ENCODE data around the gene INPP5F. TPM values are rescaled to one million over a fixed set of nuclear protein-coding genes. Genes with fewer than 3 reads are reported as not detected.
A peak's percentile ranks its signal among the peaks of the same experiment; 100 is the strongest.

The INPP5F gene
- polyA plus RNA-seq, 1 of the 3 experiments (the other 2 are of a cell fraction), result 7.8 TPM

- Histone ChIP-seq H3K9me3 (no peaks in the 10 kb centered on the region), H3K4me2 (peak overlapping the region; percentile 8; the same call in 1 of the 2 replicates), H3K4me3 (ENCODE audit: low read depth in 2 of 2, low read length in 1 of 2) (no peak overlapping the region), H3K79me2 (ENCODE audit: insufficient read depth) (peaks cover 85% of the 10 kb centered on the region), H3K4me1 (ENCODE audit: control insufficient read depth in 1 of 2, insufficient read depth in 2 of 2, low read depth in 1 of 2, low read length in 1 of 2) (peaks cover 3 to 46% of the 10 kb centered on the region in 2 experiments; a peak in 3 of 4 replicates), H4K20me1 (ENCODE audit: insufficient read depth) (no peaks in the 10 kb centered on the region), H3K36me3 (replicated peaks in 1 of 2; ENCODE audit: control insufficient read depth in 1 of 2, insufficient read depth in 2 of 2, low read length in 1 of 2) (peaks cover 0 to 3% of the 10 kb centered on the region in 2 experiments), H3F3A (replicated peaks; ENCODE audit: insufficient read depth) (peaks cover 36% of the 10 kb centered on the region), H3K27ac (ENCODE audit: low read depth in 2 of 2, low read length in 1 of 2) (peak overlapping the region; percentile 44 to 58; a peak in 3 of 4 replicates), H3K9me2 (no peaks in the 10 kb centered on the region), H2AFZ (ENCODE audit: low read depth) (no peak overlapping the region), H3K27me3 (ENCODE audit: insufficient read depth) (no peaks in the 10 kb centered on the region), H3K9ac (no peak overlapping the region)
- 59% methylated on average over 1 of the region's 1 CpG for WGBS (ENCODE audit: low lambda C conversion rate)
- CTCF ChIA-PET, result interaction anchor here (0.9 to 4.5 kb wide), 4 partner anchors 8 to 48 kb away, joined by 3 to 16 read pairs (median 9); partner anchors contain the start of gene INPP5F
- POLR2A ChIA-PET, result interaction anchor here (1.1 kb wide), 1 partner anchor 9 kb away, joined by 4 read pairs; the partner anchor contains the start of gene INPP5F
- DNase-seq, result no peak
- no peak for TF ChIP-seq ZBTB33 (IDR thresholded peaks at IDR 0.05; ENCODE audit: borderline replicate concordance, low read depth)
- no peak for TF ChIP-seq USF1 (IDR thresholded peaks at IDR 0.05; ENCODE audit: borderline replicate concordance, low read depth)
- TF ChIP-seq TEAD4 (IDR thresholded peaks at IDR 0.05; ENCODE audit: borderline replicate concordance, insufficient read depth), result no peak
- no peak for TF ChIP-seq NFIC (IDR thresholded peaks at IDR 0.05; ENCODE audit: borderline replicate concordance)
- no peak for TF ChIP-seq CHD2 (IDR thresholded peaks at IDR 0.05; ENCODE audit: low read length, partially characterized antibody)
- TF ChIP-seq CTCF (IDR thresholded peaks at IDR 0.05), result no peak
- no peak for TF ChIP-seq POLR2AphosphoS5 (IDR thresholded peaks at IDR 0.05; ENCODE audit: low read depth, low read length)
- TF ChIP-seq USF2 (IDR thresholded peaks at IDR 0.05; ENCODE audit: borderline replicate concordance, low read depth, low read length), result no peak
- no peak for TF ChIP-seq RAD21 (IDR thresholded peaks at IDR 0.05; ENCODE audit: low read length)
- TF ChIP-seq JUND (IDR thresholded peaks at IDR 0.05), result peak; percentile 37; the same call in 1 of the 2 replicates
- no peak for TF ChIP-seq MEF2A (IDR thresholded peaks at IDR 0.05; ENCODE audit: borderline replicate concordance, low read depth)
- no peak for TF ChIP-seq MAX (IDR thresholded peaks at IDR 0.05; ENCODE audit: low read depth)
- TF ChIP-seq PBX3 (IDR thresholded peaks at IDR 0.05), result no peak
- TF ChIP-seq GABPA (IDR thresholded peaks at IDR 0.05; ENCODE audit: low read depth), result no peak
- no peak for TF ChIP-seq RFX5 (IDR thresholded peaks at IDR 0.05; ENCODE audit: low read length)
- TF ChIP-seq EP300 (IDR thresholded peaks at IDR 0.05; ENCODE audit: borderline replicate concordance in 1 of 2, low read depth in 1 of 2, low read length in 1 of 2), result no peak
- TF ChIP-seq NRF1 (IDR thresholded peaks at IDR 0.05; ENCODE audit: low read depth, low read length), result no peak
- TF ChIP-seq EZH2phosphoT487 (IDR thresholded peaks at IDR 0.05; ENCODE audit: borderline replicate concordance, low read depth), result no peak
- TF ChIP-seq TCF12 (IDR thresholded peaks at IDR 0.05), result peak; percentile 42; the same call in 1 of the 2 replicates
- TF ChIP-seq MXI1 (IDR thresholded peaks at IDR 0.05; ENCODE audit: low read depth, low read length), result no peak
- TF ChIP-seq SIN3A (IDR thresholded peaks at IDR 0.05; ENCODE audit: borderline replicate concordance, low read depth, low read length), result no peak
These were observed 8.8 kb downstream of the INPP5F start for GRCh38 chr10:119734396-119735332.

All from SK-N-SH (cell line).